Osteocyte (in vitro differentiated cells): ENCODE data around the gene FAM53B. TPM values are rescaled to one million over a fixed set of nuclear protein-coding genes. Genes with fewer than 3 reads are reported as not detected.

ENCODE experiments used
- DNase-seq: peaks from one replicate; pipeline ENCODE4 v3.0.0; 2021; ENCODE audit warnings: mixed read lengths; ENCODE audit not compliant: unreplicated experiment; ENCODE audit errors: extremely low spot score
- H3K27ac Mint-ChIP-seq: one replicate; pipeline ENCODE4 v1.8.0; 2021; ENCODE audit warnings: mild to moderate bottlenecking, mixed read lengths; ENCODE audit not compliant: unreplicated experiment
- H3K27me3 Mint-ChIP-seq: one replicate; pipeline ENCODE4 v1.8.0; 2021; ENCODE audit warnings: mixed read lengths; ENCODE audit not compliant: unreplicated experiment
- H3K36me3 Mint-ChIP-seq: one replicate; pipeline ENCODE4 v1.8.0; 2021; ENCODE audit warnings: mixed read lengths; ENCODE audit not compliant: unreplicated experiment
- H3K4me1 Mint-ChIP-seq: one replicate; pipeline ENCODE4 v1.8.0; 2021; ENCODE audit warnings: mixed read lengths; ENCODE audit not compliant: unreplicated experiment
- H3K4me3 Mint-ChIP-seq: one replicate; pipeline ENCODE4 v1.8.0; 2021; ENCODE audit warnings: mild to moderate bottlenecking, moderate library complexity, mixed read lengths; ENCODE audit not compliant: unreplicated experiment
- H3K9me3 Mint-ChIP-seq: one replicate; pipeline ENCODE4 v1.8.0; 2021; ENCODE audit warnings: mixed read lengths; ENCODE audit not compliant: unreplicated experiment
- CTCF ChIP-seq: fragments of 200-600 bp; sonication (generic); IDR thresholded peaks from 2 replicates; pipeline ENCODE4 v1.5.0; 2021; ENCODE audit warnings: antibody characterized with exemption, mild to moderate bottlenecking, moderate library complexity
- total RNA-seq: library from RNA; stranded (reverse); gene quantifications from 2 replicates; pipeline ENCODE4 v1.2.1, GENCODE V29; 2021

The FAM53B gene
- total RNA-seq, 1 donor from 2014 or later, result 14.7 TPM

GRCh38 chr10:124625831-124626238 is 118.3 kb downstream of the FAM53B start:
- Mint-ChIP-seq H3K9me3 (no peaks in the 10 kb centered on the region), H3K4me3 (no peak overlapping the region), H3K27me3 (no peaks in the 10 kb centered on the region), H3K27ac (no peak overlapping the region), H3K36me3 (peaks cover 4% of the 10 kb centered on the region), H3K4me1 (peaks cover 24% of the 10 kb centered on the region)
- TF ChIP-seq CTCF, result no peak
- DNase-seq, result no peak

- Mint-ChIP-seq H3K9me3 (no peaks in the 10 kb centered on the region), H3K27ac (no peak overlapping the region), H3K4me1 (peaks cover 25% of the 10 kb centered on the region), H3K27me3 (no peaks in the 10 kb centered on the region), H3K4me3 (no peak overlapping the region), H3K36me3 (peaks cover 4% of the 10 kb centered on the region)
- no peak for DNase-seq
- TF ChIP-seq CTCF, result no peak
Observed at GRCh38 chr10:124624895-124625294, 119.3 kb downstream of the FAM53B start.

- H3K4me1 Mint-ChIP-seq, result peaks cover 25% of the 10 kb centered on the region
- no peak overlapping the region for H3K4me3 Mint-ChIP-seq
- no peaks in the 10 kb centered on the region for H3K27me3 Mint-ChIP-seq
- peaks cover 4% of the 10 kb centered on the region for H3K36me3 Mint-ChIP-seq
- no peak overlapping the region for H3K27ac Mint-ChIP-seq
- no peak for DNase-seq
- no peak for TF ChIP-seq CTCF
- no peaks in the 10 kb centered on the region for H3K9me3 Mint-ChIP-seq
Observed at GRCh38 chr10:124624466-124624865, 119.7 kb downstream of the FAM53B start.

GRCh38 chr10:124624006-124624405 is 120.2 kb downstream of the FAM53B start:
- Mint-ChIP-seq H3K36me3 (peaks cover 2% of the 10 kb centered on the region), H3K9me3 (no peaks in the 10 kb centered on the region), H3K4me1 (peaks cover 23% of the 10 kb centered on the region), H3K27ac (no peak overlapping the region), H3K4me3 (no peak overlapping the region), H3K27me3 (no peaks in the 10 kb centered on the region)
- TF ChIP-seq CTCF, result no peak
- no peak for DNase-seq

- TF ChIP-seq CTCF, result no peak
- no peak overlapping the region for H3K4me3 Mint-ChIP-seq
- DNase-seq, result no peak
- H3K4me1 Mint-ChIP-seq, result peaks cover 21% of the 10 kb centered on the region
- no peaks in the 10 kb centered on the region for H3K9me3 Mint-ChIP-seq
- peaks cover 2% of the 10 kb centered on the region for H3K36me3 Mint-ChIP-seq
- no peak overlapping the region for H3K27ac Mint-ChIP-seq
- H3K27me3 Mint-ChIP-seq, result no peaks in the 10 kb centered on the region
Observed at GRCh38 chr10:124622866-124623536, 121.2 kb downstream of the FAM53B start.
